ENCODE results near the gene MMD. TPM values are rescaled to one million over a fixed set of nuclear protein-coding genes. Genes with fewer than 3 reads are reported as not detected.
"Not testable (repeated sequence)": the region's sequence is repeated elsewhere in the genome, so short reads cannot be mapped to it uniquely, and the experiment has no call there.

Gene MMD
- polyA plus RNA-seq, 4 donors, result 20.1 to 28.7 (median 22.0) TPM

GRCh38 chr17:55424893-55425540, 3.4 kb upstream of the MMD start:
- DNase-seq (ENCODE audit: low read depth in 4 of 4, low spot score in 3 of 4), result no peak

GRCh38 chr17:55423535-55423934, 1.9 kb upstream of the MMD start:
- no peak for DNase-seq (ENCODE audit: low read depth in 4 of 4, low spot score in 3 of 4)

GRCh38 chr17:55422828-55423164, 1.2 kb upstream of the MMD start:
- DNase-seq (ENCODE audit: low read depth in 4 of 4, low spot score in 3 of 4), result not testable (repeated sequence)

GRCh38 chr17:55420776-55421178, 858 bp downstream of the MMD start:
- DNase-seq (ENCODE audit: low read depth in 4 of 4, low spot score in 3 of 4), result no peak

GRCh38 chr17:55420067-55420775, 1.4 kb downstream of the MMD start:
- DNase-seq (ENCODE audit: low read depth in 4 of 4, low spot score in 3 of 4), result no peak

- DNase-seq (ENCODE audit: low read depth in 4 of 4, low spot score in 3 of 4), result no peak
Observed at GRCh38 chr17:55418369-55419268, 3.0 kb downstream of the MMD start.

GRCh38 chr17:55417411-55418268, 4.0 kb downstream of the MMD start:
- no peak for DNase-seq (ENCODE audit: low read depth in 4 of 4, low spot score in 3 of 4)

GRCh38 chr17:55416470-55417052, 5.1 kb downstream of the MMD start:
- no peak for DNase-seq (ENCODE audit: low read depth in 4 of 4, low spot score in 3 of 4)

GRCh38 chr17:55416000-55416399, 5.6 kb downstream of the MMD start:
- DNase-seq (ENCODE audit: low read depth in 4 of 4, low spot score in 3 of 4), result no peak

GRCh38 chr17:55414983-55415382, 6.7 kb downstream of the MMD start:
- no peak for DNase-seq (ENCODE audit: low read depth in 4 of 4, low spot score in 3 of 4)

- DNase-seq (ENCODE audit: low read depth in 4 of 4, low spot score in 3 of 4), result no peak
Observed at GRCh38 chr17:55413825-55414489, 7.7 kb downstream of the MMD start.

GRCh38 chr17:55411463-55411855, 10.2 kb downstream of the MMD start:
- no peak for DNase-seq (ENCODE audit: low read depth in 4 of 4, low spot score in 3 of 4)

- DNase-seq (ENCODE audit: low read depth in 4 of 4, low spot score in 3 of 4), result no peak
Observed at GRCh38 chr17:55410722-55411462, 10.7 kb downstream of the MMD start.

- DNase-seq (ENCODE audit: low read depth in 4 of 4, low spot score in 3 of 4), result no peak
Observed at GRCh38 chr17:55409030-55409800, 12.4 kb downstream of the MMD start.

- no peak for DNase-seq (ENCODE audit: low read depth in 4 of 4, low spot score in 3 of 4)
Observed at GRCh38 chr17:55407641-55408566, 13.7 kb downstream of the MMD start.

GRCh38 chr17:55405600-55405999, 16.0 kb downstream of the MMD start:
- DNase-seq (ENCODE audit: low read depth in 4 of 4, low spot score in 3 of 4), result no peak

GRCh38 chr17:55404197-55404596, 17.4 kb downstream of the MMD start:
- not testable (repeated sequence) for DNase-seq (ENCODE audit: low read depth in 4 of 4, low spot score in 3 of 4)

Measured in left renal pelvis (tissue), 4 donors.